HEK293 (cell line): Measurements from ENCODE around the gene CSTPP1.

Experiments
- CTCF ChIA-PET: fragments of 350-600 bp; formaldehyde crosslinking; extraction: SDS; loops from one replicate; lab custom pipeline; 2021; ENCODE audit warnings: antibody characterized with exemption; lab: Yijun Ruan, JAX
- POLR2A ChIA-PET: fragments of 300-600 bp; formaldehyde crosslinking; extraction: SDS; loops from one replicate; lab custom pipeline; 2020; ENCODE audit warnings: antibody characterized with exemption, inconsistent platforms; lab: Yijun Ruan, JAX
- H3K27ac ChIP-seq: fragments of 200-500 bp; sonication (Bioruptor generic); 2 replicates; pipeline ENCODE4 v1.5.1; 2014; ENCODE audit warnings: low read depth, low read length, control low read depth, inconsistent platforms; ENCODE audit errors: extremely low read depth
- H3K36me3 ChIP-seq, 2 experiments: fragments of 200-500 bp in 1 of 2; sonication (Bioruptor generic) in 1 of 2; 1 replicate in 1 of 2; 2 replicates in 1 of 2; pipeline ENCODE4 v1.5.1; 2014 to 2017; ENCODE audit warnings: inconsistent platforms in 2 of 2, low read length in 2 of 2; ENCODE audit not compliant: control insufficient read depth in 2 of 2, insufficient read depth in 1 of 2
- H3K4me1 ChIP-seq: fragments of 200-500 bp; sonication (Bioruptor generic); 2 replicates; pipeline ENCODE4 v1.5.1; 2014; ENCODE audit warnings: mild to moderate bottlenecking, low read length, inconsistent platforms; ENCODE audit not compliant: control insufficient read depth, insufficient read depth
- H3K4me3 ChIP-seq: 2 replicates; pipeline ENCODE4 v1.5.1; 2011; ENCODE audit warnings: low read depth, mild to moderate bottlenecking, control low read depth, low read length, moderate library complexity
- H3K9me3 ChIP-seq: fragments of 200-500 bp; sonication (Bioruptor generic); 2 replicates; pipeline ENCODE4 v1.5.1; 2014; ENCODE audit warnings: low read depth, low read length, inconsistent platforms; ENCODE audit not compliant: control insufficient read depth, insufficient read depth
- HOXC10 ChIP-seq: sonication (generic); formaldehyde crosslinking; IDR thresholded peaks from 2 replicates; pipeline ENCODE4 v1.8.1; 2023; ENCODE audit warnings: mild to moderate bottlenecking, missing genetic modification reagents
- HOXD13 ChIP-seq: sonication (generic); formaldehyde crosslinking; IDR thresholded peaks from 2 replicates; pipeline ENCODE4 v1.8.0; 2022; ENCODE audit warnings: missing genetic modification reagents, borderline replicate concordance
- KLF8 ChIP-seq: fragments of 450-650 bp; formaldehyde crosslinking; IDR thresholded peaks from 2 replicates; pipeline ENCODE4 v1.5.1; 2016; ENCODE audit warnings: missing biosample characterization, missing genetic modification characterization
- WT1 ChIP-seq: fragments of 450-650 bp; formaldehyde crosslinking; IDR thresholded peaks from 2 replicates; pipeline ENCODE4 v1.5.1; 2016; ENCODE audit warnings: missing biosample characterization, missing genetic modification characterization
- ZBTB7A ChIP-seq: fragments of 450-650 bp; formaldehyde crosslinking; IDR thresholded peaks from 2 replicates; pipeline ENCODE4 v1.5.1; 2016; ENCODE audit warnings: low read depth, missing biosample characterization, missing genetic modification characterization
- ZIC2 ChIP-seq: fragments of 450-650 bp; formaldehyde crosslinking; IDR thresholded peaks from 2 replicates; pipeline ENCODE4 v1.5.1; 2016; ENCODE audit warnings: missing biosample characterization, missing genetic modification characterization
- ZNF114 ChIP-seq: fragments of 450-650 bp; formaldehyde crosslinking; IDR thresholded peaks from 2 replicates; pipeline ENCODE4 v1.5.0; 2017; ENCODE audit warnings: missing biosample characterization, missing genetic modification characterization
- ZNF169 ChIP-seq: fragments of 450-650 bp; formaldehyde crosslinking; IDR thresholded peaks from 2 replicates; pipeline ENCODE4 v1.5.1; 2016; ENCODE audit warnings: missing biosample characterization, missing genetic modification characterization
- ZNF211 ChIP-seq: fragments of 450-650 bp; formaldehyde crosslinking; IDR thresholded peaks from 2 replicates; pipeline ENCODE4 v1.5.1; 2016; ENCODE audit warnings: low read depth, missing biosample characterization, missing genetic modification characterization
- ZNF335 ChIP-seq: fragments of 450-650 bp; formaldehyde crosslinking; conservative IDR thresholded peaks from 2 replicates; pipeline ENCODE4 v1.5.1; 2016; ENCODE audit warnings: missing biosample characterization, missing genetic modification characterization
- ZNF48 ChIP-seq: fragments of 450-650 bp; formaldehyde crosslinking; IDR thresholded peaks from 2 replicates; pipeline ENCODE4 v1.5.1; 2016; ENCODE audit warnings: missing biosample characterization, missing genetic modification characterization
- TF ChIP-seq, protein P1 (sequence below): fragments of 450-650 bp; formaldehyde crosslinking; IDR thresholded peaks from 2 replicates; pipeline ENCODE4 v1.5.1; 2016; ENCODE audit warnings: missing biosample characterization, missing genetic modification characterization
- TF ChIP-seq, protein P2 (sequence below): fragments of 450-650 bp; formaldehyde crosslinking; IDR thresholded peaks from 2 replicates; pipeline ENCODE4 v1.5.1; 2016; ENCODE audit warnings: missing biosample characterization, missing genetic modification characterization, borderline replicate concordance
- TF ChIP-seq, protein P3 (sequence below): fragments of 450-650 bp; formaldehyde crosslinking; IDR thresholded peaks from 2 replicates; pipeline ENCODE4 v1.5.1; 2016; ENCODE audit warnings: missing biosample characterization, missing genetic modification characterization
- TF ChIP-seq, protein P4 (sequence below): fragments of 450-650 bp; formaldehyde crosslinking; IDR thresholded peaks from 2 replicates; pipeline ENCODE4 v1.5.1; 2016; ENCODE audit warnings: missing biosample characterization, missing genetic modification characterization

The CSTPP1 gene

DNA sequence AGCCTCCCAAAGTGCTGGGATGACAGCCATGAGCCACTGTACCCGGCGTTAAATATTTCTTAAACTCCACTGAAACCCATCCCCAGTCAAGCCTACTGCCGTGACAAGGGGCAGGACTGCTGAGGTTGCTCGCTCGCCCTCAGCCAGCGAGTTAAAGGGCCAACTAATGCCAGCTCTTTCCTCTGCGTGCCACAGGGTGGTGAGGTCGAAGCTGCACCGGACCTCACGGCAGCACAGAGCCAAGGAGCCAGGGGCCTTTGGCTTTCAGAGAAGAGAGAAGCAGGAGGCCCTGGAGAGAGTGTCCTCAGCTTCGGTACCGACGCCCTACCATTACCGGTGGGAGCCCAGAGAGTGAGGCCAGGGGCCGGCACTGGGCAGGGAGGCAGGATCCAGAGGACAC is 227.3 kb downstream of the CSTPP1 start:
- peaks cover 5 to 78% of the 10 kb centered on the region in 2 experiments; a peak in 2 of 3 replicates for H3K36me3 ChIP-seq
- H3K4me1 ChIP-seq = no peaks in the 10 kb centered on the region
- ChIA-PET POLR2A (interaction anchor here (0.6 to 1.3 kb wide), 4 partner anchors 8 to 147 kb away, joined by 3 to 11 read pairs (median 6); no protein-coding TSS in a partner anchor), CTCF (interaction anchor here (2.0 to 2.4 kb wide), 3 partner anchors 11 to 273 kb away, joined by 8 to 20 read pairs (median 10); no protein-coding TSS in a partner anchor)
- no peak for TF ChIP-seq HOXC10
- TF ChIP-seq ZNF114 (tag by site-specific recombination) = no peak
- TF ChIP-seq, protein P1, sequence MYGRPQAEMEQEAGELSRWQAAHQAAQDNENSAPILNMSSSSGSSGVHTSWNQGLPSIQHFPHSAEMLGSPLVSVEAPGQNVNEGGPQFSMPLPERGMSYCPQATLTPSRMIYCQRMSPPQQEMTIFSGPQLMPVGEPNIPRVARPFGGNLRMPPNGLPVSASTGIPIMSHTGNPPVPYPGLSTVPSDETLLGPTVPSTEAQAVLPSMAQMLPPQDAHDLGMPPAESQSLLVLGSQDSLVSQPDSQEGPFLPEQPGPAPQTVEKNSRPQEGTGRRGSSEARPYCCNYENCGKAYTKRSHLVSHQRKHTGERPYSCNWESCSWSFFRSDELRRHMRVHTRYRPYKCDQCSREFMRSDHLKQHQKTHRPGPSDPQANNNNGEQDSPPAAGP (tag by site-specific recombination) = no peak
- H3K4me3 ChIP-seq = no peak overlapping the region
- H3K27ac ChIP-seq = no peak overlapping the region
- no peaks in the 10 kb centered on the region for H3K9me3 ChIP-seq

DNA sequence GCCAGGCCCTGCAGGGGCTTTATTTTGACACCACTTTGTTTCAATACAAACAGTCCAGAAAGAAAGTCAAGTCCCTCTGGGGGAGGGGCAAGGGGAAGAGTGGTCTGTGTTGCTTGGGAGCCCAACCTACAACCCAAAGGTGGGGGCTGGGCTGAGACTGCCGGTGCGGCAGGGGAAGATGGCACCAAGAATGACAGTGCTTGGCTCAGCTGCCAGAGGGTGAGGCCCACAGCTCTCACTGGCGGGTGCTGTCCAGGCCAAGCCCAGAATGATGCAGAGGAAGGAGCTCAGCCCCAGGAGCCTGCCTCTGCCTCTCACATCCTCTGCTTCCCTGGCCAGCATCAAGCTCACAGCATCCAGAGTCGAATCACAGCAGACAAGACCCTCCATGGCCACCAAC is 227.8 kb downstream of the CSTPP1 start:
- ChIA-PET CTCF (interaction anchor here (0.9 to 2.0 kb wide), 2 partner anchors 190 to 271 kb away, joined by 3 to 10 read pairs; no protein-coding TSS in a partner anchor), POLR2A (interaction anchor here (0.6 kb wide), 2 partner anchors 21 to 146 kb away, joined by 5 to 6 read pairs; no protein-coding TSS in a partner anchor)
- no peak overlapping the region for H3K27ac ChIP-seq
- no peaks in the 10 kb centered on the region for H3K4me1 ChIP-seq
- no peak overlapping the region for H3K4me3 ChIP-seq
- H3K36me3 ChIP-seq = peaks cover 9 to 80% of the 10 kb centered on the region in 2 experiments; a peak in 2 of 3 replicates
- no peak for TF ChIP-seq ZNF335 (tag by site-specific recombination)
- TF ChIP-seq KLF8 (tag by site-specific recombination) = no peak
- no peaks in the 10 kb centered on the region for H3K9me3 ChIP-seq

DNA sequence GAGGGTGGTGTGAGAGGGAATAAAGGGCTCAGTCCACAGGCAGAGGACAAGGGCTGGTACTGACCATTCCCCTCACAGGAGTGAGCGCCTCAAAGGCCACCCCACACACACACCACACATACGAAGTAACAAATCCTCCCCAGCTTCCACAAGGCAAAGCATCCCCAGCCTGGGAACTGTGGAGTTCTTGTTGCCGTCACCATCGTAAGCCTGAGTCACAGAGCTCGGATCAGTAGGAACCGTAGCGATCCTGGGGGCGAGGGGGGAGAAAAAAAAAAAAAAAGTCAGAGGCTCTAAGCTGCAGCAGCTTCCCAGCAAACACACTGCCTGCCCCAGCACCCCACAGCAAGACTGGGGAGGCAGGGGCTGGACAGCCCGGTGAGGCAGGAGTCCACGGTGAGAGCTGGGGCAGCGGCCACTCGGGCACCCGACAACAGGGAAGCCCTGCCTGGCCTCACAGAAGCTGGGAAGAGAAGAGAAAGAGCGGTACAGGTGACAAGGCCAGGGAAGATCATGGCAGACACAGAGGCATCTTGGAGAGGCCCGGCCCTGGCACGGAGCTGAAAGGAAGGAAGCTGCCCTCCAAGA is 228.8 kb downstream of the CSTPP1 start:
- TF ChIP-seq ZNF169 (tag by site-specific recombination) (no peak), HOXC10 (no peak), ZIC2 (no peak), ZNF211 (tag by site-specific recombination) (no peak), ZNF48 (tag by site-specific recombination) (no peak), HOXD13 (CRISPR knock-in tag) (no peak), WT1 (tag by site-specific recombination) (no peak), ZNF335 (tag by site-specific recombination) (no peak), ZBTB7A (no peak)
- TF ChIP-seq, protein P2, sequence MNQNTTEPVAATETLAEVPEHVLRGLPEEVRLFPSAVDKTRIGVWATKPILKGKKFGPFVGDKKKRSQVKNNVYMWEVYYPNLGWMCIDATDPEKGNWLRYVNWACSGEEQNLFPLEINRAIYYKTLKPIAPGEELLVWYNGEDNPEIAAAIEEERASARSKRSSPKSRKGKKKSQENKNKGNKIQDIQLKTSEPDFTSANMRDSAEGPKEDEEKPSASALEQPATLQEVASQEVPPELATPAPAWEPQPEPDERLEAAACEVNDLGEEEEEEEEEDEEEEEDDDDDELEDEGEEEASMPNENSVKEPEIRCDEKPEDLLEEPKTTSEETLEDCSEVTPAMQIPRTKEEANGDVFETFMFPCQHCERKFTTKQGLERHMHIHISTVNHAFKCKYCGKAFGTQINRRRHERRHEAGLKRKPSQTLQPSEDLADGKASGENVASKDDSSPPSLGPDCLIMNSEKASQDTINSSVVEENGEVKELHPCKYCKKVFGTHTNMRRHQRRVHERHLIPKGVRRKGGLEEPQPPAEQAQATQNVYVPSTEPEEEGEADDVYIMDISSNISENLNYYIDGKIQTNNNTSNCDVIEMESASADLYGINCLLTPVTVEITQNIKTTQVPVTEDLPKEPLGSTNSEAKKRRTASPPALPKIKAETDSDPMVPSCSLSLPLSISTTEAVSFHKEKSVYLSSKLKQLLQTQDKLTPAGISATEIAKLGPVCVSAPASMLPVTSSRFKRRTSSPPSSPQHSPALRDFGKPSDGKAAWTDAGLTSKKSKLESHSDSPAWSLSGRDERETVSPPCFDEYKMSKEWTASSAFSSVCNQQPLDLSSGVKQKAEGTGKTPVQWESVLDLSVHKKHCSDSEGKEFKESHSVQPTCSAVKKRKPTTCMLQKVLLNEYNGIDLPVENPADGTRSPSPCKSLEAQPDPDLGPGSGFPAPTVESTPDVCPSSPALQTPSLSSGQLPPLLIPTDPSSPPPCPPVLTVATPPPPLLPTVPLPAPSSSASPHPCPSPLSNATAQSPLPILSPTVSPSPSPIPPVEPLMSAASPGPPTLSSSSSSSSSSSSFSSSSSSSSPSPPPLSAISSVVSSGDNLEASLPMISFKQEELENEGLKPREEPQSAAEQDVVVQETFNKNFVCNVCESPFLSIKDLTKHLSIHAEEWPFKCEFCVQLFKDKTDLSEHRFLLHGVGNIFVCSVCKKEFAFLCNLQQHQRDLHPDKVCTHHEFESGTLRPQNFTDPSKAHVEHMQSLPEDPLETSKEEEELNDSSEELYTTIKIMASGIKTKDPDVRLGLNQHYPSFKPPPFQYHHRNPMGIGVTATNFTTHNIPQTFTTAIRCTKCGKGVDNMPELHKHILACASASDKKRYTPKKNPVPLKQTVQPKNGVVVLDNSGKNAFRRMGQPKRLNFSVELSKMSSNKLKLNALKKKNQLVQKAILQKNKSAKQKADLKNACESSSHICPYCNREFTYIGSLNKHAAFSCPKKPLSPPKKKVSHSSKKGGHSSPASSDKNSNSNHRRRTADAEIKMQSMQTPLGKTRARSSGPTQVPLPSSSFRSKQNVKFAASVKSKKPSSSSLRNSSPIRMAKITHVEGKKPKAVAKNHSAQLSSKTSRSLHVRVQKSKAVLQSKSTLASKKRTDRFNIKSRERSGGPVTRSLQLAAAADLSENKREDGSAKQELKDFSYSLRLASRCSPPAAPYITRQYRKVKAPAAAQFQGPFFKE (tag by site-specific recombination) = no peak
- TF ChIP-seq, protein P3, sequence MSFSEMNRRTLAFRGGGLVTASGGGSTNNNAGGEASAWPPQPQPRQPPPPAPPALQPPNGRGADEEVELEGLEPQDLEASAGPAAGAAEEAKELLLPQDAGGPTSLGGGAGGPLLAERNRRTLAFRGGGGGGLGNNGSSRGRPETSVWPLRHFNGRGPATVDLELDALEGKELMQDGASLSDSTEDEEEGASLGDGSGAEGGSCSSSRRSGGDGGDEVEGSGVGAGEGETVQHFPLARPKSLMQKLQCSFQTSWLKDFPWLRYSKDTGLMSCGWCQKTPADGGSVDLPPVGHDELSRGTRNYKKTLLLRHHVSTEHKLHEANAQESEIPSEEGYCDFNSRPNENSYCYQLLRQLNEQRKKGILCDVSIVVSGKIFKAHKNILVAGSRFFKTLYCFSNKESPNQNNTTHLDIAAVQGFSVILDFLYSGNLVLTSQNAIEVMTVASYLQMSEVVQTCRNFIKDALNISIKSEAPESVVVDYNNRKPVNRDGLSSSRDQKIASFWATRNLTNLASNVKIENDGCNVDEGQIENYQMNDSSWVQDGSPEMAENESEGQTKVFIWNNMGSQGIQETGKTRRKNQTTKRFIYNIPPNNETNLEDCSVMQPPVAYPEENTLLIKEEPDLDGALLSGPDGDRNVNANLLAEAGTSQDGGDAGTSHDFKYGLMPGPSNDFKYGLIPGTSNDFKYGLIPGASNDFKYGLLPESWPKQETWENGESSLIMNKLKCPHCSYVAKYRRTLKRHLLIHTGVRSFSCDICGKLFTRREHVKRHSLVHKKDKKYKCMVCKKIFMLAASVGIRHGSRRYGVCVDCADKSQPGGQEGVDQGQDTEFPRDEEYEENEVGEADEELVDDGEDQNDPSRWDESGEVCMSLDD (tag by site-specific recombination) = no peak
- TF ChIP-seq, protein P4, sequence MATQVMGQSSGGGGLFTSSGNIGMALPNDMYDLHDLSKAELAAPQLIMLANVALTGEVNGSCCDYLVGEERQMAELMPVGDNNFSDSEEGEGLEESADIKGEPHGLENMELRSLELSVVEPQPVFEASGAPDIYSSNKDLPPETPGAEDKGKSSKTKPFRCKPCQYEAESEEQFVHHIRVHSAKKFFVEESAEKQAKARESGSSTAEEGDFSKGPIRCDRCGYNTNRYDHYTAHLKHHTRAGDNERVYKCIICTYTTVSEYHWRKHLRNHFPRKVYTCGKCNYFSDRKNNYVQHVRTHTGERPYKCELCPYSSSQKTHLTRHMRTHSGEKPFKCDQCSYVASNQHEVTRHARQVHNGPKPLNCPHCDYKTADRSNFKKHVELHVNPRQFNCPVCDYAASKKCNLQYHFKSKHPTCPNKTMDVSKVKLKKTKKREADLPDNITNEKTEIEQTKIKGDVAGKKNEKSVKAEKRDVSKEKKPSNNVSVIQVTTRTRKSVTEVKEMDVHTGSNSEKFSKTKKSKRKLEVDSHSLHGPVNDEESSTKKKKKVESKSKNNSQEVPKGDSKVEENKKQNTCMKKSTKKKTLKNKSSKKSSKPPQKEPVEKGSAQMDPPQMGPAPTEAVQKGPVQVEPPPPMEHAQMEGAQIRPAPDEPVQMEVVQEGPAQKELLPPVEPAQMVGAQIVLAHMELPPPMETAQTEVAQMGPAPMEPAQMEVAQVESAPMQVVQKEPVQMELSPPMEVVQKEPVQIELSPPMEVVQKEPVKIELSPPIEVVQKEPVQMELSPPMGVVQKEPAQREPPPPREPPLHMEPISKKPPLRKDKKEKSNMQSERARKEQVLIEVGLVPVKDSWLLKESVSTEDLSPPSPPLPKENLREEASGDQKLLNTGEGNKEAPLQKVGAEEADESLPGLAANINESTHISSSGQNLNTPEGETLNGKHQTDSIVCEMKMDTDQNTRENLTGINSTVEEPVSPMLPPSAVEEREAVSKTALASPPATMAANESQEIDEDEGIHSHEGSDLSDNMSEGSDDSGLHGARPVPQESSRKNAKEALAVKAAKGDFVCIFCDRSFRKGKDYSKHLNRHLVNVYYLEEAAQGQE (tag by site-specific recombination) = no peak
- no peaks in the 10 kb centered on the region for H3K4me1 ChIP-seq
- H3K9me3 ChIP-seq = no peaks in the 10 kb centered on the region
- H3K4me3 ChIP-seq = no peak overlapping the region
- H3K36me3 ChIP-seq = peaks cover 12 to 88% of the 10 kb centered on the region in 2 experiments; a peak in 2 of 3 replicates
- ChIA-PET POLR2A (interaction anchor here (0.5 kb wide), 1 partner anchor 592 kb away, joined by 4 read pairs; no protein-coding TSS in a partner anchor), CTCF (interaction anchor here (0.9 kb wide), 1 partner anchor 272 kb away, joined by 3 read pairs; no protein-coding TSS in a partner anchor)
- no peak overlapping the region for H3K27ac ChIP-seq
